NCI-H146 treated with DMSO at 0.1 percent for 48 hours (cell line): ENCODE results near the gene GYS2.
"Not testable (repeated sequence)": the region's sequence is repeated elsewhere in the genome, so short reads cannot be mapped to it uniquely, and the experiment has no call there.

Experiments used
- DNase-seq: peaks from one replicate; lab custom pipeline; 2025; ENCODE audit not compliant: unreplicated experiment; lab: John Stamatoyannopoulos, UW

Gene GYS2

GRCh38 chr12:21604245-21605101, at the start of gene GYS2:
TSS of gene GYS2 (minus strand) at chr12:21604847. CDS start at chr12:21604592, 255 bp downstream.
- no peak for DNase-seq

GRCh38 chr12:21651821-21652220, 47.2 kb upstream of the GYS2 start:
- DNase-seq = no peak

DNA sequence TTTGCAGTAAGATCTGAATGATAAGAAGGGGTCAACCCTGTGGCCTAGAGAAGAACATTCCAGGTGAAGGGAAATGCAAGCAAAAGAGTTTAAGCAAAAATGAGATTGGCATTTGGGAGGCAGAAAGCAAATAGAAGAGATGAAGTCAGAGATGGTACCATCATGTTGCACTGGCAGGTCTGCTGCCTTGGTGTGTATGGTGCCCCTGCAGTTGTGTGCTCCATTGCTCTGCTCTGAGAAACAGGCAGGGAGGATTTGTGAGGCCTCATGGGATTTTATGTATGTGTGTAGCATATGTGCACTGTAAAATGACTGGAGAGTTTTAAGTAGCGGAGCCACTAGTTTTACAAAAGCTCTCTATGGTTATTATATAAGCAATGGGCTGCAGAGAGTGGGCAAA, 46.4 kb upstream of the GYS2 start:
- DNase-seq = no peak

DNA sequence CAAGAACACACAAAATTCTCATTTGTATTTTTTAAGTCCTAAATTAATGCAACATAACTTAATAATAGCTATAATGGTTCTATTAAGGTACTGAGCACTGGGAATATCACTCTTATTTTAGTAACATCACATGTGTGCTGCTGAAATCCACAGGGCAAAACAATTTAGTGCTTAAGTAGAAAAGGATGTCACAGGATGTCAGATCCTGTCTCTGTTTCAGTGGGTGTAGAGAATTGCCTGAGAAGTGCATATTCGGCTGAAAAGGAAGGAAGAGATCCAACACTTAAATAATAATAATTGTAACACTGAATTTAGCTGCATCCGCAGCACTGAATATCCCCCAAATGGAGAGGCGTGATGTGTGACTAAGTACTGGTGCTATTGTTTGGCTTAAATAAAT, 44.4 kb upstream of the GYS2 start:
- no peak for DNase-seq

DNA sequence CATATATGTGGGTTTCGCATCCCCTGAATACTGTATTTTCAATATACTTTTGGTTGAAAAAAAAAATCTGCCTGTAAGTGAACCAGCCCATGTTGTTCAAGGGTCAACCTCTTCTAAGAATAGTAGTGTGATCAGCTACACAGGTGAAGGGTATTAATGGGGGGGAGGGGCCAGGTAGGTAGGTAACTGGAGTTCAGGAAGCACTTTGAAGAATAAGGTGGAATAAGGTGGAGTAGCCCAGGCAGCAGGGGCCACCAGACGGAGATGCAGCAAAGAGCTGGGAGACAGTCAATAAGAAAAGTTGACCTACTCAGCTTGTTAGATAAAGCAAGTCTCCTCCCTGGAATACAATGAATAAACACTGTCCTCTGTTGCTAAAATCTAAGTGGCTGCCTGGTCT, 43.7 kb upstream of the GYS2 start:
- DNase-seq = no peak

DNA sequence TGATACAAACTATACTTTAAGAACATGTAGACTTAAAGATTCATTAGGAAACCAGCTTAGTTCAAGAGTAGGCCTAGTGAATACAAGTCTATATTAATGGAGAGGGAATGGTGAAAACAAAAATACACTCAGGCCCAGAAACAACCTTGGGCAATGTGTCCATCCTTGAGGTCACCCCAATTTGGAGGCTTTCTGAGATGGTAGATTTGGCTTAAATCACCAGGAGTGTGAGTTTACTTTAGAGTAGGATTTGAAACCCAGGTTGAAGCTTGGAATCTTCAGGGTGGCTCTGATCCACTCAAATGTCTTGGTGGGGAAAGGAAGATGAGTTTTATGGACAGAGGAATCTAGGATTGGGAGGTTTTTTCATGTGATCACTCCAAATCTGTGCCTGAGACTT, 42.5 kb upstream of the GYS2 start:
- no peak for DNase-seq

DNA sequence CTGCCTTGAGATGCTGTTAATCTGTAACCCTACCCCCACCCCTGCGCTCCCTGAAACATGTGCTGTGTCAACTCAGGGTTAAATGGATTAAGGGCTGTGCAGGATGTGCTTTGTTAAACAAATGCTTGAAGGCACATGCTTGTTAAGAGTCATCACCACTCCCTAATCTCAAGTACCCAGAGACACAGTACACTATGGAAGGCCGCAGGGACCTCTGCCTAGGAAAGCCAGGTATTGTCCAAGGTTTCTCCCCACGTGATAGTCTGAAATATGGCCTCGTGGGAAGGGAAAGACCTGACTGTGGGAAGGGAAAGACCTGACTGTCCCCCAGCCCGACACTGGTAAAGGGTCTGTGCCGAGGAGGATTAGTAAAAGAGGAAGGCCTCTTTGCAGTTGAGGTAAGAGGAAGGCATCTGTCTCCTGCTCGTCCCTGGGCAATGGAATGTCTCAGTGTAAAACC, 40.4 kb upstream of the GYS2 start:
- DNase-seq = not testable (repeated sequence)

DNA sequence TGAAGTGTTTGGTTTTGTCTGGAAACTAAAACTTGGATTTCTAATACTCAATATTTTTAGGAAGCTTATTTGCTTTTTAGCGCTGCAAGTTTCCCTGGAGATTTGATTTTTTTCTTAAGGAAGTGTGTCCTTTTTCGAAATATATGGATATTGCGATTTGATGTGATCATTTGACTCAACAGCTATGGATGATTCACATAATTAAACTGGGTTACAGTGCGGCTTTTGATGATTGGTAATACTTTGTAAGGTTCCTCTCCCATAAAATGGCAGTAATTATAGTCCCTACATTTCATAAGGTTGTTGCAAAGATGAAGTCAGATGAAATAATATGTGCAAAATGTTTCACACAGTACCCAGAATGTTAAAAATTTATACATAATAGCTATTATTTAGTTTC, 39.9 kb upstream of the GYS2 start:
- DNase-seq = no peak

DNA sequence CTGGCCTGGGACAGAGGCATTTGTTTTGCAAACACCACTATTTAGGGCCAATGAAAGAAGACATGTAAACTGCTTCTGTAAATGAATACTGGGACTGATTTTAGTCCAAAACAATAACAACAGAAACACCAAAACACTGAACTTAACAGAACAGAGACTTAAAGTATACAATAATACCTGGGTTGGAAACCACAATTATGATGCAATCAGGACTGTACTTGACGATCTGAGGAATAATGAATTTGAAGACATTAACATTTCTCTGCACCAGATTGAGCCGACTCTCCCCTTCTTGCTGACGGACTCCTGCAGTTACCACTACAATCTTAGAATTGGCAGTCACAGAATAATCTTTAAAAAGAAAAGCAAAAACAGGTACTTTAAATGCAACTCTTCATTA, 39.1 kb upstream of the GYS2 start:
- no peak for DNase-seq

GRCh38 chr12:21642707-21643389, 38.2 kb upstream of the GYS2 start:
- no peak for DNase-seq

GRCh38 chr12:21638054-21638891, 33.6 kb upstream of the GYS2 start:
- peak; percentile 85 for DNase-seq

GRCh38 chr12:21634245-21634644, 29.6 kb upstream of the GYS2 start:
- no peak for DNase-seq

- DNase-seq = no peak
These were observed 26.7 kb upstream of the GYS2 start for GRCh38 chr12:21631367-21631766.

DNA sequence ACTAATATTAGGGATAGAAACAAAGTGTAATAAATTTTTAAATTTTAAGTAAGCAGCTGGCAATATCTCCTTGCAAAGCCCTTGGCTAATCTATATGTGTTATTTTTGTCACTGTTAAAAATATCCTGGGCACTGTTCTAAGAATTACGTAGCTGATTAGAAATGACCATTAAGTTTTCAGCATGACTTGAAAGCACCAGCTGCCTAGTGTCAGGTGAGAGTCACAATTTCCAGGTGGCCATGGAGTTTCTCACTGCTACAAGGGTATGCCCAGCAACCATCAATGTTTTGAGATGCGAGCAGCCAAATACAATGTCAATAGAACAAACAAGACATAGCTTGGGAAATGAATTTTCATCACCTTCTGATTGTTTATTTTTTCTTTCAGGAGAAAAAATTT, 23.3 kb upstream of the GYS2 start:
- no peak for DNase-seq

GRCh38 chr12:21618566-21618965, 13.9 kb upstream of the GYS2 start:
- DNase-seq = no peak

DNA sequence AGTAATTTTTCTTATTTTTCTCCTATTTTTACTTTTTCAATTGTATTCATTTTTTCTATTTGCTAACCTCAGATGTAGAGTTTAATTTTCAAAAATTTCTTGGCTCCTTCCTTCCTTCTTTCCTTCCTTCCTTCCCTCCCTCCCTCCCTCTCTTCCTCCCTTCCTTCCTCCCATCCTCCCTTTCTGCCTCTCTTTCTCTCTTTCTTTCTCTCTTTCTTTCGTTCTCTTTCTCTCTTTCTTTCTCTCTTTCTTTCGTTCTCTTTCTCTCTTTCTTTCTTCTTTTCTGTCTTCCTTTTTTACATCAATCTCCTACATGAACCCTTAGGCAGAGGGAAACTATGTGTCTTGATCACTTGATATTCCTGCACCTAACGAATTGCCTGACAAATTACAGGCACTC, 12.4 kb upstream of the GYS2 start:
- no peak for DNase-seq

- no peak for DNase-seq
These were observed 10.8 kb upstream of the GYS2 start for GRCh38 chr12:21615431-21615830.

DNA sequence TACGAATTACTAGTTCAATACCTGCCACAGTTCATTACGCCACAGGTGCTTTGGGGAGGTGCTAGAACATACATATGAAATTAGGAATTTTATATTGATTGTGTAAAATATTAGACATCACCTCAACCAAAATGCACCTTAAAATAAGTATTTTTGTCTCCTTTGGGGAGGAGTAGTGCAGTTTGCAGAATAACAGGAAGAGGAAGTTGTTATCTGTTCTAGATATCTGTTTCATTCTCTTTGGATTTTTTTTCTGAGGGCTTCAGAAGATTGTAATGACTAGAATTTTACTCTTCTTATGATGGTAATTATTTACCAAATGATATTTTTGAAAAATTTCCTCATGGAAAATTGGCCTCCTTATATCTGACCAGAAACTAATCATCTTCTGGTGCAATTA, 9.9 kb upstream of the GYS2 start:
- no peak for DNase-seq

GRCh38 chr12:21613931-21614330, 9.3 kb upstream of the GYS2 start:
- DNase-seq = peak; percentile 17

- DNase-seq = no peak
These were observed 3.5 kb upstream of the GYS2 start for GRCh38 chr12:21608196-21608595.

- DNase-seq = no peak
These were observed 3.1 kb upstream of the GYS2 start for GRCh38 chr12:21607701-21608100.

DNA sequence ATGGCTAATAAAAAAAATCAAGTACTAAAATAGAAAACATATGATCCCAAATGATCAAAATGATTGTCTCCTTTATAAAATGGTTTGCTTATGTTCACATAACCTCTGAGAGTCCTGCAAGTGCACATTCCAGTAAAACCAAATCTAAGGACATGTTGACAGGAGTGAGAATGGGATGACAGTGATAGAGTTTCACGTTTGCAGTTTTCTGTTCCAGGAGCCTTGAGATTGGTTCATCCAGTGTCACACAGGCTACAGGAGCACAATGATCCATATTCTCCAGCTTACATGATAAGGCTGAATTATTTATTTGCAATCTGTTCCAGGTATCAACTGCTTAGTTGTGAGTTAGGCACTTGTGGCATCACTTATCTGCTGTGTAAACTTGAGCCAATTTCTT, 1.5 kb upstream of the GYS2 start:
- DNase-seq = no peak
